DND-41 (cell line): ENCODE measurements around the gene THSD7A.

ENCODE experiments used
- ATAC-seq: fragments of 200-7000 bp; cut with Tn5 transposase; 3 replicates; pipeline ENCODE4 v1.9.1; 2021; ENCODE audit warnings: low read depth; ENCODE audit not compliant: insufficient read depth
- DNase-seq: peaks from one replicate; pipeline ENCODE4 v3.0.0-alpha.2; 2020
- H2AFZ ChIP-seq: 2 replicates; pipeline ENCODE4 v1.6.0; 2012; ENCODE audit warnings: low read depth, low read length
- H3K27ac ChIP-seq: 2 replicates; pipeline ENCODE4 v1.5.1; 2012; ENCODE audit warnings: low read length, inconsistent platforms
- H3K27me3 ChIP-seq: fragments of 200-600 bp; sonication (generic); 2 replicates; pipeline ENCODE4 v1.6.0; 2012; ENCODE audit warnings: low read length, mild to moderate bottlenecking, inconsistent platforms; ENCODE audit not compliant: insufficient read depth, poor library complexity
- H3K36me3 ChIP-seq: 2 replicates; pipeline ENCODE4 v1.5.1; 2012; ENCODE audit warnings: low read length, inconsistent platforms; ENCODE audit not compliant: insufficient read depth
- H3K4me1 ChIP-seq: 2 replicates; pipeline ENCODE4 v1.5.1; 2012; ENCODE audit warnings: mild to moderate bottlenecking, low read length; ENCODE audit not compliant: insufficient read depth
- H3K4me2 ChIP-seq: 2 replicates; pipeline ENCODE4 v1.6.0; 2012; ENCODE audit warnings: mild to moderate bottlenecking, moderate library complexity, low read length, inconsistent platforms; ENCODE audit not compliant: insufficient read depth
- H3K4me3 ChIP-seq, 2 experiments: fragments of 200-600 bp in 1 of 2; shearing (Covaris generic) in 1 of 2; 2 replicates each; pipeline ENCODE4 v1.5.1; 2012 to 2016; ENCODE audit warnings: inconsistent platforms in 2 of 2, low read length in 2 of 2, mild to moderate bottlenecking in 2 of 2, low read depth in 1 of 2, moderate library complexity in 1 of 2
- H3K79me2 ChIP-seq: 2 replicates; pipeline ENCODE4 v1.6.0; 2012; ENCODE audit warnings: low read length, inconsistent platforms; ENCODE audit not compliant: insufficient read depth
- H3K9ac ChIP-seq: 2 replicates; pipeline ENCODE4 v1.6.0; 2012; ENCODE audit warnings: low read depth, mild to moderate bottlenecking, inconsistent platforms, low read length, moderate library complexity
- H3K9me3 ChIP-seq: 2 replicates; pipeline ENCODE4 v1.5.1; 2012; ENCODE audit warnings: low read length, moderate library complexity, mild to moderate bottlenecking, inconsistent platforms; ENCODE audit not compliant: insufficient read depth, severe bottlenecking
- H4K20me1 ChIP-seq: 2 replicates; pipeline ENCODE4 v1.6.0; 2012; ENCODE audit warnings: low read length; ENCODE audit not compliant: insufficient read depth
- EZH2 ChIP-seq: IDR thresholded peaks from 3 replicates; pipeline ENCODE4 v1.6.1; 2012; ENCODE audit warnings: borderline replicate concordance, low read depth, mild to moderate bottlenecking, moderate library complexity, low read length, inconsistent platforms; ENCODE audit not compliant: severe bottlenecking
- TF ChIP-seq, protein P1 (sequence below): IDR thresholded peaks from 2 replicates; pipeline ENCODE4 v1.5.1; 2012; ENCODE audit warnings: borderline replicate concordance, low read length, moderate library complexity, mild to moderate bottlenecking; ENCODE audit not compliant: poor library complexity, severe bottlenecking; ENCODE audit errors: extremely low read depth

The THSD7A gene

GRCh38 chr7:11420049-11420448 is 411.9 kb downstream of the THSD7A start:
- Histone ChIP-seq H3K9me3 (peaks cover 6% of the 10 kb centered on the region), H3K27ac (no peak overlapping the region), H4K20me1 (no peaks in the 10 kb centered on the region), H3K79me2 (no peaks in the 10 kb centered on the region), H2AFZ (no peak overlapping the region), H3K4me3 (no peak overlapping the region), H3K36me3 (no peaks in the 10 kb centered on the region), H3K27me3 (no peaks in the 10 kb centered on the region), H3K4me1 (no peaks in the 10 kb centered on the region), H3K4me2 (no peak overlapping the region), H3K9ac (no peak overlapping the region)
- DNase-seq (no peak), ATAC-seq (no peak)
- TF ChIP-seq, protein P1, sequence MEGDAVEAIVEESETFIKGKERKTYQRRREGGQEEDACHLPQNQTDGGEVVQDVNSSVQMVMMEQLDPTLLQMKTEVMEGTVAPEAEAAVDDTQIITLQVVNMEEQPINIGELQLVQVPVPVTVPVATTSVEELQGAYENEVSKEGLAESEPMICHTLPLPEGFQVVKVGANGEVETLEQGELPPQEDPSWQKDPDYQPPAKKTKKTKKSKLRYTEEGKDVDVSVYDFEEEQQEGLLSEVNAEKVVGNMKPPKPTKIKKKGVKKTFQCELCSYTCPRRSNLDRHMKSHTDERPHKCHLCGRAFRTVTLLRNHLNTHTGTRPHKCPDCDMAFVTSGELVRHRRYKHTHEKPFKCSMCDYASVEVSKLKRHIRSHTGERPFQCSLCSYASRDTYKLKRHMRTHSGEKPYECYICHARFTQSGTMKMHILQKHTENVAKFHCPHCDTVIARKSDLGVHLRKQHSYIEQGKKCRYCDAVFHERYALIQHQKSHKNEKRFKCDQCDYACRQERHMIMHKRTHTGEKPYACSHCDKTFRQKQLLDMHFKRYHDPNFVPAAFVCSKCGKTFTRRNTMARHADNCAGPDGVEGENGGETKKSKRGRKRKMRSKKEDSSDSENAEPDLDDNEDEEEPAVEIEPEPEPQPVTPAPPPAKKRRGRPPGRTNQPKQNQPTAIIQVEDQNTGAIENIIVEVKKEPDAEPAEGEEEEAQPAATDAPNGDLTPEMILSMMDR, result no peak
- TF ChIP-seq EZH2, result no peak

- no peak overlapping the region for H3K27ac ChIP-seq
- H3K27me3 ChIP-seq, result no peaks in the 10 kb centered on the region
- ATAC-seq (no peak), DNase-seq (no peak)
- H3K36me3 ChIP-seq, result no peaks in the 10 kb centered on the region
- no peak overlapping the region for H3K4me2 ChIP-seq
- peaks cover 6% of the 10 kb centered on the region for H3K9me3 ChIP-seq
- no peaks in the 10 kb centered on the region for H3K79me2 ChIP-seq
- no peaks in the 10 kb centered on the region for H4K20me1 ChIP-seq
- no peak overlapping the region for H3K4me3 ChIP-seq
- H2AFZ ChIP-seq, result no peak overlapping the region
- TF ChIP-seq, protein P1, result no peak
- TF ChIP-seq EZH2, result no peak
- H3K4me1 ChIP-seq, result no peaks in the 10 kb centered on the region
- H3K9ac ChIP-seq, result no peak overlapping the region
Observed at GRCh38 chr7:11416641-11417458, 415.1 kb downstream of the THSD7A start.

GRCh38 chr7:11415101-11415500 is 416.9 kb downstream of the THSD7A start:
- Histone ChIP-seq H3K4me1 (no peaks in the 10 kb centered on the region), H3K4me3 (no peak overlapping the region), H3K4me2 (no peak overlapping the region), H3K27ac (no peak overlapping the region), H2AFZ (no peak overlapping the region), H4K20me1 (no peaks in the 10 kb centered on the region), H3K27me3 (no peaks in the 10 kb centered on the region), H3K79me2 (no peaks in the 10 kb centered on the region), H3K9me3 (peaks cover 1% of the 10 kb centered on the region), H3K36me3 (no peaks in the 10 kb centered on the region), H3K9ac (no peak overlapping the region)
- ATAC-seq (no peak), DNase-seq (no peak)
- no peak for TF ChIP-seq EZH2
- TF ChIP-seq, protein P1, result no peak
